Measurements from ENCODE around the gene TMEM116. TPM values are rescaled to one million over a fixed set of nuclear protein-coding genes. Genes with fewer than 3 reads are reported as not detected.
A peak's percentile ranks its signal among the peaks of the same experiment; 100 is the strongest.

Gene TMEM116
- total RNA-seq, 2 experiments from 2014 or later: 9.0 to 13.1 TPM

DNA sequence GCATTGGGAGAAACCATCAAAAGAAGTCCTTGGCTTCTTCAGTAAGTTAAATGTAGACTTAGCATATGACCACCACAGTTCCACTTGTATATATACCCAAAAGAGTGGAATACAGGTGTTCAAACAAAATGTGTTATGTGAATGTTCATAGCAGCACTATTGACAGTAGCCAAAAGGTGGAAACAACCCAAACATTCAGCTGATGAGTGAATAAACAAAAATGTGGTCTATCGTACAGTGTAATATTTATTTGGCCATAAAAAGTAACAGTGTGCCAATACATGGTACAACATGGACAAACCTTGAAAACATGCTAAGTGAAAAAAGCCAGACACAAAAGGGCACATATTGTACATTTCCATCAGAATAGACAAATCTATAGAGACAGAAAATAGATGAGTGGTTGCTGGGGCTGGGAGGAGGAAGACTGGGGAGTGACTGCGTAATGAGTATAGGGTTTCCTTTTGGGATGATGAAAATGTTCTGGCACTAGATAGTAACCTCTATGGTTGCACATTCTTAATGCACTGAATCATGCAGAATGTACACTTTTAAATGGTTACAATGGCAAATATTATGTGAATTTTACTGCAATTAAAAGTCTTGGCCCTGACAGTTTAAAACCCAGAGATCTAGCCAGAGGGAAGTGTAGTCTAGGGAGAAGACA, 5.7 kb upstream of the TMEM116 start:
- intact Hi-C loops (cut with micrococcal nuclease; ENCODE audit: unreplicated experiment): no loop called here
- Histone ChIP-seq H3K36me3 (ENCODE audit: insufficient read depth, low read length) (peaks cover 83% of the 10 kb centered on the region), H3K27ac (ENCODE audit: low read depth, low read length, poor library complexity, severe bottlenecking) (no peak overlapping the region), H3K4me2 (ENCODE audit: low read length) (no peak overlapping the region), H3K79me2 (ENCODE audit: insufficient read depth, low read depth, low read length) (peaks cover 42% of the 10 kb centered on the region), H3K4me1 (ENCODE audit: insufficient read depth, low read length, poor library complexity, severe bottlenecking) (peaks cover 14% of the 10 kb centered on the region), H3K9me3 (ENCODE audit: low read length) (peaks cover 9% of the 10 kb centered on the region; the same call in 1 of the 2 replicates), H4K20me1 (ENCODE audit: insufficient read depth, low read length) (peaks cover 24% of the 10 kb centered on the region), H2AFZ (ENCODE audit: low read length) (no peak overlapping the region), H3K9me2 (ENCODE audit: insufficient read depth, low read length) (no peaks in the 10 kb centered on the region), H3K4me3 (ENCODE audit: low read depth, low read length, poor library complexity, severe bottlenecking) (no peak overlapping the region)
- ChIA-PET POLR2A (no interaction called here), CTCF (ENCODE audit: unreplicated experiment) (no interaction called here)
- no peak for DNase-seq (ENCODE audit: low spot score)
- TF ChIP-seq, protein P1, sequence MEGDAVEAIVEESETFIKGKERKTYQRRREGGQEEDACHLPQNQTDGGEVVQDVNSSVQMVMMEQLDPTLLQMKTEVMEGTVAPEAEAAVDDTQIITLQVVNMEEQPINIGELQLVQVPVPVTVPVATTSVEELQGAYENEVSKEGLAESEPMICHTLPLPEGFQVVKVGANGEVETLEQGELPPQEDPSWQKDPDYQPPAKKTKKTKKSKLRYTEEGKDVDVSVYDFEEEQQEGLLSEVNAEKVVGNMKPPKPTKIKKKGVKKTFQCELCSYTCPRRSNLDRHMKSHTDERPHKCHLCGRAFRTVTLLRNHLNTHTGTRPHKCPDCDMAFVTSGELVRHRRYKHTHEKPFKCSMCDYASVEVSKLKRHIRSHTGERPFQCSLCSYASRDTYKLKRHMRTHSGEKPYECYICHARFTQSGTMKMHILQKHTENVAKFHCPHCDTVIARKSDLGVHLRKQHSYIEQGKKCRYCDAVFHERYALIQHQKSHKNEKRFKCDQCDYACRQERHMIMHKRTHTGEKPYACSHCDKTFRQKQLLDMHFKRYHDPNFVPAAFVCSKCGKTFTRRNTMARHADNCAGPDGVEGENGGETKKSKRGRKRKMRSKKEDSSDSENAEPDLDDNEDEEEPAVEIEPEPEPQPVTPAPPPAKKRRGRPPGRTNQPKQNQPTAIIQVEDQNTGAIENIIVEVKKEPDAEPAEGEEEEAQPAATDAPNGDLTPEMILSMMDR (conservative IDR thresholded peaks at IDR 0.05; ENCODE audit: low read length): no peak
- no peak for TF ChIP-seq EZH2phosphoT487 (IDR thresholded peaks at IDR 0.05; ENCODE audit: borderline replicate concordance, low read depth, low read length)
- BruUV-seq (replicated peaks): no TSS peak

DNA sequence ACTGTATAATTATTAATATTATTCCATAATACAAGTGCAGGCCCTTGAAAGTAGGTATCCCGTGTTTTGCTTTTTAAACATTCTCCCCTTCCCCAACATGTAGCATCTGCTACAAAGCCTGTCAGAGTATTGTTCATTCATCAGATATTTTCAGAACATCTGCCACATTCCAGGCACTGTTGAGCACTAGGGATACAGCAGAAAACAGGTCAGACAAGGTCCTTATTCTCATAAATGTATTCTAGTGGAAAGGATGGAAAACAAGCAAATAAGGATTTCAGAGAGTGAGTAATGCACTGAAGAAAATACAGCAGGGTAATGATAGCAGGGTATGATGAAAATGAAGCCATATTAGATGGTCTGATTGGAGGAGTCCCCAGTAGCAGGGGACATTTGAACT, 4.1 kb upstream of the TMEM116 start:
- no peak overlapping the region for H3K4me2 ChIP-seq (ENCODE audit: low read length)
- H3K9me3 ChIP-seq (ENCODE audit: low read length): peaks cover 9% of the 10 kb centered on the region; the same call in 1 of the 2 replicates
- CTCF ChIA-PET (ENCODE audit: unreplicated experiment): no interaction called here
- intact Hi-C loops (cut with micrococcal nuclease; ENCODE audit: unreplicated experiment): no loop called here
- BruUV-seq (replicated peaks): TSS peak; percentile 38
- TF ChIP-seq EZH2phosphoT487 (IDR thresholded peaks at IDR 0.05; ENCODE audit: borderline replicate concordance, low read depth, low read length): no peak
- TF ChIP-seq, protein P1 (conservative IDR thresholded peaks at IDR 0.05; ENCODE audit: low read length): no peak
- no peaks in the 10 kb centered on the region for H3K9me2 ChIP-seq (ENCODE audit: insufficient read depth, low read length)
- no peak overlapping the region for H3K27ac ChIP-seq (ENCODE audit: low read depth, low read length, poor library complexity, severe bottlenecking)
- no peak overlapping the region for H2AFZ ChIP-seq (ENCODE audit: low read length)
- DNase-seq (ENCODE audit: low spot score): no peak
- H4K20me1 ChIP-seq (ENCODE audit: insufficient read depth, low read length): peaks cover 24% of the 10 kb centered on the region
- peaks cover 67% of the 10 kb centered on the region for H3K36me3 ChIP-seq (ENCODE audit: insufficient read depth, low read length)
- POLR2A ChIA-PET: interaction anchor here (0.7 kb wide), 1 partner anchor 1457 kb away, joined by 6 read pairs; no protein-coding TSS in a partner anchor
- H3K4me3 ChIP-seq (ENCODE audit: low read depth, low read length, poor library complexity, severe bottlenecking): no peak overlapping the region
- H3K79me2 ChIP-seq (ENCODE audit: insufficient read depth, low read depth, low read length): peaks cover 44% of the 10 kb centered on the region
- peaks cover 18% of the 10 kb centered on the region for H3K4me1 ChIP-seq (ENCODE audit: insufficient read depth, low read length, poor library complexity, severe bottlenecking)

DNA sequence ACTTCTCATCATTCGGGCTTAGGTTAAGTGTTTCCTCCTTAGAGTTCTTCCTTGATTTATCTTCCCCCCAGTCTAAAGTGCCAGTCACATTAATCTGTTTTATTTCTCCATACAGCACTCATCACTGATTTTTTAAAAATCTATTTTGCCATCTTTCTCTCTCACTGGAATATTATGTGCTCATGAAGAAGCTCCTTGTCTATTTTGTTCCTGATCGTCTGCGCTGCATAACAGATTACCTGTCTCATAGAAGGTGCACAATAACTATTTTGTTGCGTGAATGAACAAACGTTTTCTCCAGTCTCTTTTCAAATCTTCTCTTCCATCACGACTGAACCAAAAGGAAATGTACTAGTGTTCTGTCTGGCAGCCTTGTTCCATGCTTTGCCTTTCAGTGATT, 3.0 kb upstream of the TMEM116 start:
- H3K4me2 ChIP-seq (ENCODE audit: low read length): no peak overlapping the region
- DNase-seq (ENCODE audit: low spot score): no peak
- H3K79me2 ChIP-seq (ENCODE audit: insufficient read depth, low read depth, low read length): peaks cover 53% of the 10 kb centered on the region
- H3K9me3 ChIP-seq (ENCODE audit: low read length): peaks cover 9% of the 10 kb centered on the region; the same call in 1 of the 2 replicates
- H3K27ac ChIP-seq (ENCODE audit: low read depth, low read length, poor library complexity, severe bottlenecking): no peak overlapping the region
- H3K4me1 ChIP-seq (ENCODE audit: insufficient read depth, low read length, poor library complexity, severe bottlenecking): peaks cover 29% of the 10 kb centered on the region
- intact Hi-C loops (cut with micrococcal nuclease; ENCODE audit: unreplicated experiment): loop anchor here (2.0 kb wide), 2 partner anchors 367 to 393 kb away; partner anchors contain the start of genes HECTD4 and RPL6
- no TSS peak for BruUV-seq (replicated peaks)
- H4K20me1 ChIP-seq (ENCODE audit: insufficient read depth, low read length): peaks cover 24% of the 10 kb centered on the region
- ChIA-PET POLR2A (interaction anchor here (0.7 kb wide), 1 partner anchor 286 kb away, joined by 4 read pairs; no protein-coding TSS in a partner anchor), CTCF (ENCODE audit: unreplicated experiment) (no interaction called here)
- H3K4me3 ChIP-seq (ENCODE audit: low read depth, low read length, poor library complexity, severe bottlenecking): no peak overlapping the region
- H3K9me2 ChIP-seq (ENCODE audit: insufficient read depth, low read length): no peaks in the 10 kb centered on the region
- no peak for TF ChIP-seq EZH2phosphoT487 (IDR thresholded peaks at IDR 0.05; ENCODE audit: borderline replicate concordance, low read depth, low read length)
- TF ChIP-seq, protein P1 (conservative IDR thresholded peaks at IDR 0.05; ENCODE audit: low read length): no peak
- peaks cover 56% of the 10 kb centered on the region for H3K36me3 ChIP-seq (ENCODE audit: insufficient read depth, low read length)
- H2AFZ ChIP-seq (ENCODE audit: low read length): no peak overlapping the region

All from OCI-LY7 (cell line).